ENCODE data around the gene PRR11.
A peak's percentile ranks its signal among the peaks of the same experiment; 100 is the strongest.
"Not testable (repeated sequence)": the region's sequence is repeated elsewhere in the genome, so short reads cannot be mapped to it uniquely, and the experiment has no call there.

PRR11 gene

DNA sequence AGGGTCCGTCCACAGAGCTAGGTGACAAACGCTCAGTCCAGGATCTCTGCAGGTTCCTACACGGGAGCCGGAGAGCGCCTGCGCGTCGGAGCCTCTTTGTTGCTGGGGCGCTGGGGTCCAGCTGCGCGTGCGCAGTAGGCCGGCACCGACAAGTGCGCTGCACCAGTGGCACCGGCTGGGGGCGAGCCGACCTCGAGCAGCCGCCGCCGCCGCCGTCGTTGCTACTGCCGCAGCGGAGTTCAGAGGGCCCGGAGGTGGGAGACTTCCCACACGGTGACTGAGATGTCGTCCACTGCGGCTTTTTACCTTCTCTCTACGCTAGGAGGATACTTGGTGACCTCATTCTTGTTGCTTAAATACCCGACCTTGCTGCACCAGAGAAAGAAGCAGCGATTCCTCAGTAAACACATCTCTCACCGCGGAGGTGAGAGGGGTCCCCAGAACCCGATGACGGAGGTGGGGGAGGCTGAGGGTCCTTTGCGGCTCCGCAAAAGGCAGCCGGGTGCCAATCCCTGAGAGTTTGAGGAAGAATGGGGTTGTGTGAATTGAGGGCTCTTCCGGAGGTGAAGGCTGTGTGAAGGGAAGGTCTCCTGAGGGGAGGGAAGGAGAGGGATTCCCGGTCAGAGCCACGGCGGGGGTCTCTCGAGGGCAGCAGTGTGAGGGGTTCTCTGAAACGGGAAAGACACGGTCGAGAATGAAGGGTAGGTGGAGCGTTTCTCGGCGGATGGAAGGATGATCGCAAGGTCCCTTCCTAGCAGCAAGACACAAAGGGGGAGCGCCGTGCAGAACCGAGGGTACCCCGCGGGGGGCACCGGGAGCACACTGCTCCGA lies 65.0 kb downstream of the PRR11 start, which contains the start of gene GDPD1:
Gene GDPD1, plus strand, starts transcription at position 184 of the 831 bp plus-strand sequence. Its CDS starts 99 bp downstream, at position 283.
- peak; percentile 99 for DNase-seq

DNA sequence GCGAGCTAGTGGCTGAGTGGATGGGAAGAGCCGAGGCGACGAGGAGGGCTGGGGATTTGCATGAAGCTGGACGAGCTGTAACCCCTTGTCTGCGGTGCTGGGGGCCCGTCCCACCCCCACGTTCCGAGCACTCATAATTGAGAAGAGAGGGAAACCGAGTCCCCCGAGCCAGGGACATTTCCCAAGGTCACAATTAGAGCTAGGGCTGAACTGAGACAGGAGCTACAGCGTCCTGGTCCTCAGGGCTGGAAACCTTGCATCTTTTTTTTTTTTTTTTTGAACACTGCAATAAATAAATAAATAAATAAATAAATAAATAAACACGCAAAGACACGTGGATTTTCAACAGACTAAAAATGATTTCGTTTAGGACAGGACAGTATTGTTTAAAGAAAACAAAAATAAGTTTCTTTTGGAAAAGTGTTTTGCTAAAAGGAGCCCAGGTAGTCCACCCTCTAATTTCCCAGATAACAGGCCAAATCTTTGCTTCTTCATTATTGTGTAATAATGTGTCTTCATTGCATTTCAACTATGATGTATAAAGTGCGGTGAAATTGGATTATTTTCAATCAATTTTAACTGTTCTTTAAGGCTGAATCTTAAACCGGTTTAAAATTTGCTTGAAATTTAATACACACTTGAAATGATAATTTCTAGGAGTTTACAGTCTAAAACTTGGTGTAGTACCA lies 65.8 kb downstream of the PRR11 start:
- DNase-seq, result no peak

DNA sequence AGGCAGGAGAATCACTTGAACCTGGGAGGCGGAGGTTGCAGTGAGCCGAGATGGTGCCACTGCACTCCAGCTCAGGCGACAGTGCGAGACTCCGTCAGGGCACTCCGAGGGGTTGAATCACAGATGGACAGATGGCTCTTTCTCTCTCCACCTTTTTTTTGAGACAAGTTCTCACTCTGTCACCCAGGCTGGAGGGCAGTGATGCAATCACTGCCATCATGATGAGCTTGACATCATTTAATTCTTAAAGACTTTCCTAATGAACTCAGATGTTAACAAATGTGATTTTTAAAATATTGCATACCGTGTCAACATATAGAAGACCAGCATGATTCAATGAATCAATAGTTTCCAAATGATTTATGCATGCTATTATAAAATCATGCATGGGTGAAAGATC lies 68.3 kb downstream of the PRR11 start:
- no peak for DNase-seq

DNA sequence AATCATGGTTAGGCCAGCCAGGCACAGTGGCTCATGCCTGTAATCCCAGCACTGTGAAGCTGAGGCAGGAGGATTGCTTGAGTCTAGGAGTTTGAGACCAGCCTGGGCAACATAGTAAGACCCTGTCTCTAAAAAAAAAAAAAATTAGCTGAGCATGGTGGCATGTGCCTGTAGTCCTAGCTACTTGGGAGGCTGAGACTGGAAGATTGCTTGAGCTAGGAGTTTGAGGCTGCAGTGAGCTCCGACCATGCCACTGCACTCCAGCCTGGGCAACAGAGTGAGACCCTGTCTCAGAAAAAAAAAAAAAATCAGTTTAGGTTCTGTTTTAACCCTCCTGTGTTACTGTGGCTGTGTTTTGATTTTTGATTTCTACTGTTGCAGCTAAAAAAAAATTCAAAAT lies 73.0 kb downstream of the PRR11 start:
- DNase-seq, result not testable (repeated sequence)

DNA sequence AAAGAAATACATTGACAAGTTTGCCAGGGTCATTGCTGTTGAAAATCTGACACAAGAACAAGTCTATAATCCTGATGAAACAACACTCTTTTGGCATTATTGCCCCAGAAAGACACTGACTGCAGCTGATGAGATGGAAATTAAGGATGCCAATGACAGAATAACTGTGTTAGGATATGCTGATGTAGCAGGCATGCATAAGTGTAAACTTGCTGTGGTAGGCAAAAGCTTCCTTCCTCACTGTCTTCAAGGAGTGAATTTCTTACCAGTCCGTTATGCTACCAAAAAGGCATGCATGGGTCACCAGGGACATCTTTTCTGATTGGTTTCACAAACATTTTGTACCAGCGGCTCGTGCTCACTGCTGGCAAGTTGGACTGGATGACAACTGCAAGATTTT lies 75.2 kb downstream of the PRR11 start:
- no peak for DNase-seq

DNA sequence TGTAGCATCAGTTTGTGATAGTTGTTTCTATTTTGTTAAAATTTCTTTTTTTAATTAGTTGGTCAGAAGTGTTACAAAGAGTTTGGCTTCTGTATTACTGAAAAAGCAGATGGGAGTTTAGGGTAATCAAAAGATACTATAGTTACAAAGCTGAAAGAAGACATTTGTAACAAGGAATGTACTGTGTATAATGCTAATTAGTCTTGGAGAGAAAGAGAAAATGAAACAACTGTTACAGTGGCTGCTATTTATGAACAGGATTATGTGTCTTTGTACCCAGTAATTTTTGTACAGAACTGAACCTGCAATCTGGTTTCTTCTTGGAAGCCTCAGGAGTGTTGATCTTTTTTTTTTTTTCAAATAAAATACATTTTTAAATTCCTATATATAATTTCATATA lies 79.1 kb downstream of the PRR11 start:
- no peak for DNase-seq

DNA sequence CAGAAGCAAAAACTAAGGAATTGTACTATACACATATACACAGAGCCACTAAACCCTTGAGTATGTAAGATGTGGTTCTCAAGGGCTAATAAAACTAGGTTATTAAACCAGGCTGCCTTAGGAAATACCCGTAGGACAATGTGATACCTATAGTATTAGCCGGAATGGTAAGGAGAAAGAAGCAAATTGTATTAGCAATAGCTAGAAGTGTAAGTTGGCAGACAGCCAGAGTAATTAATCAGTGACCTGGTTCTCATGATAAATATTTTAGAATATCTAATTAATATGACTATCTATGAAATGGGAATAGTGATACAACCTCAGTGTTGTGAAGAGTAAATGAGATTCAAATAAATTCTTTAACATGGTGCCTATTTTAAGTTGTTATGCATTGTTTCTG lies 83.4 kb downstream of the PRR11 start:
- no peak for DNase-seq

DNA sequence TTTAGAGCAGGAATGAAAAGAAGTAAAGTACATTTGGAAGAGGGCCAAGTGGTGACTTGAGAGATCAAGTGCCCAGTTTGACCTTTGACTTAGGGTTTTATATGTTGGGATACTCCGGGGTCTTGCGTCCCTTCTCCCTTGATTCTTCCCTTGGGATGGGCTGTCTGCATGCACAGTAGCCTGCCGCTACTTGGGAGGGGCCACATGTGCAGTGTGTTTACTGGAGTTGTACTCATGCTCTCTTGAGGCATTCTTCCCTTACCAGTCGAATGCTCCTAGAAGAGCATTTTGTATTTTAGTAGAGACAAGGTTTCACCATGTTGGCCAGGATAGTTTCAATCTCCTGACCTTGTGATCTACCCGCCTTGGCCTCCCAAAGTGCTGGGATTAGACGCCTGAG lies 88.5 kb downstream of the PRR11 start:
- no peak for DNase-seq
